H1 (cell line): ENCODE results near the gene TOPORS. TPM values are rescaled to one million over a fixed set of nuclear protein-coding genes. Genes with fewer than 3 reads are reported as not detected.

Experiments used
- CTCF ChIA-PET: fragments of 300-600 bp; sonication (Branson Sonifier 250); formaldehyde crosslinking; loops from one replicate; lab custom pipeline; 2021; ENCODE audit not compliant: partially characterized antibody; lab: Charles Lee
- POLR2A ChIA-PET: fragments of 300-600 bp; sonication (Branson Sonifier 250); formaldehyde crosslinking; loops from one replicate; lab custom pipeline; 2021; ENCODE audit warnings: inconsistent platforms; ENCODE audit not compliant: partially characterized antibody; lab: Charles Lee
- DNase-seq, 2 experiments: peaks; one replicate each; pipeline versions ENCODE4 v3.0.0 to v3.0.0-alpha.2; 2010 to 2022; ENCODE audit warnings: low spot score in 2 of 2, low read depth in 1 of 2, mixed read lengths in 1 of 2
- FAIRE-seq: peaks from 2 replicates; lab custom pipeline; 2011; peaks lifted over from hg19 to GRCh38; lab: Jason Lieb, UNC
- H2AFZ ChIP-seq: 2 replicates; pipeline ENCODE4 v1.8.1; 2012; ENCODE audit warnings: low read length, inconsistent platforms
- H2AK5ac ChIP-seq: 2 replicates; pipeline ENCODE4 v1.6.1; 2013; ENCODE audit warnings: low read depth, low read length
- H2BK120ac ChIP-seq: replicated peaks from 2 replicates; pipeline ENCODE3; 2013; ENCODE audit warnings: low read depth, low read length, inconsistent platforms
- H2BK12ac ChIP-seq: 2 replicates; pipeline ENCODE4 v1.6.1; 2013; ENCODE audit warnings: low read depth, low read length
- H2BK15ac ChIP-seq: 2 replicates; pipeline ENCODE4 v1.6.1; 2013; ENCODE audit warnings: low read length
- H2BK20ac ChIP-seq: 2 replicates; pipeline ENCODE4 v1.6.1; 2013; ENCODE audit warnings: low read length
- H2BK5ac ChIP-seq: 2 replicates; pipeline ENCODE4 v1.6.1; 2013; ENCODE audit warnings: low read depth, low read length
- H3K14ac ChIP-seq: 2 replicates; pipeline ENCODE4 v1.6.1; 2013; ENCODE audit warnings: inconsistent platforms; ENCODE audit not compliant: insufficient read length
- H3K18ac ChIP-seq: 2 replicates; pipeline ENCODE4 v1.6.1; 2013; ENCODE audit warnings: low read length; ENCODE audit errors: extremely low read depth
- H3K23ac ChIP-seq: 2 replicates; pipeline ENCODE4 v1.6.1; 2013; ENCODE audit warnings: inconsistent platforms; ENCODE audit not compliant: insufficient read length
- H3K23me2 ChIP-seq: 2 replicates; pipeline ENCODE4 v1.6.1; 2013; ENCODE audit warnings: low read depth, low read length
- H3K27ac ChIP-seq: 2 replicates; pipeline ENCODE4 v1.6.1; 2011; ENCODE audit warnings: low read depth, low read length, inconsistent platforms
- H3K27me3 ChIP-seq, 4 experiments: replicated peaks in 1 of 4; 1 replicate in 1 of 4; 2 replicates in 3 of 4; pipeline versions ENCODE4 v1.6.1 to v1.8.1; 2011 to 2013; ENCODE audit warnings: low read length in 3 of 4, mild to moderate bottlenecking in 3 of 4, inconsistent platforms in 2 of 4, mixed read lengths in 2 of 4, moderate library complexity in 1 of 4; ENCODE audit not compliant: control insufficient read depth in 3 of 4, insufficient read depth in 3 of 4; ENCODE audit errors: extremely low read depth in 1 of 4
- H3K36me3 ChIP-seq, 4 experiments: 2 replicates each; pipeline versions ENCODE4 v1.6.1 to v1.8.1; 2011 to 2013; ENCODE audit warnings: mild to moderate bottlenecking in 4 of 4, low read length in 3 of 4, moderate library complexity in 2 of 4, control low read depth in 1 of 4, inconsistent platforms in 1 of 4; ENCODE audit not compliant: insufficient read depth in 4 of 4, control insufficient read depth in 2 of 4
- H3K4ac ChIP-seq: replicated peaks from 2 replicates; pipeline ENCODE3; 2013; ENCODE audit warnings: low read length, low read depth, mixed read lengths, inconsistent platforms; ENCODE audit not compliant: insufficient read length
- H3K4me1 ChIP-seq, 4 experiments: replicated peaks in 1 of 4; 1 replicate in 1 of 4; 2 replicates in 3 of 4; pipeline versions ENCODE4 v1.6.1 to v1.8.1; 2011 to 2013; ENCODE audit warnings: low read length in 3 of 4, inconsistent platforms in 2 of 4, mixed read lengths in 1 of 4; ENCODE audit not compliant: insufficient read depth in 4 of 4, control insufficient read depth in 3 of 4
- H3K4me2 ChIP-seq, 2 experiments: 2 replicates each; pipeline versions ENCODE4 v1.6.1 to v1.8.1; 2011 to 2013; ENCODE audit warnings: low read depth in 2 of 2, low read length in 2 of 2, control low read depth in 1 of 2, inconsistent platforms in 1 of 2, mild to moderate bottlenecking in 1 of 2; ENCODE audit not compliant: insufficient read depth in 1 of 2
- H3K4me3 ChIP-seq, 4 experiments: fragments of 200-600, 300-600 bp in 1 of 4; sonication (generic), shearing (Covaris generic), sonication (Bioruptor Twin) in 1 of 4; 2 replicates each; pipeline versions ENCODE4 v1.5.1 to v1.8.1; 2011 to 2016; ENCODE audit warnings: low read length in 4 of 4, low read depth in 3 of 4, control low read depth in 2 of 4, inconsistent platforms in 2 of 4, mild to moderate bottlenecking in 2 of 4, mixed read lengths in 1 of 4, moderate library complexity in 1 of 4; ENCODE audit not compliant: insufficient read depth in 2 of 4; ENCODE audit errors: extremely low read depth in 1 of 4
- H3K56ac ChIP-seq: replicated peaks from 2 replicates; pipeline ENCODE3; 2013; ENCODE audit warnings: low read depth, mild to moderate bottlenecking, mixed read lengths, low read length, inconsistent platforms; ENCODE audit not compliant: insufficient read length
- H3K79me1 ChIP-seq: 2 replicates; pipeline ENCODE4 v1.6.1; 2013; ENCODE audit warnings: low read depth, low read length, control low read depth
- H3K79me2 ChIP-seq, 2 experiments: 2 replicates each; pipeline versions ENCODE4 v1.6.1 to v1.8.1; 2012 to 2013; ENCODE audit warnings: low read length in 2 of 2, mild to moderate bottlenecking in 2 of 2, inconsistent platforms in 1 of 2; ENCODE audit not compliant: insufficient read depth in 2 of 2, control insufficient read depth in 1 of 2
- H3K9ac ChIP-seq, 4 experiments: replicated peaks in 1 of 4; 1 replicate in 1 of 4; 2 replicates in 3 of 4; pipeline versions ENCODE4 v1.6.1 to v1.8.1; 2011 to 2013; ENCODE audit warnings: low read depth in 3 of 4, low read length in 3 of 4, control low read depth in 2 of 4, mild to moderate bottlenecking in 2 of 4, moderate library complexity in 2 of 4, inconsistent platforms in 1 of 4; ENCODE audit errors: extremely low read depth in 1 of 4
- H3K9me3 ChIP-seq, 2 experiments: 2 replicates each; pipeline versions ENCODE4 v1.6.1 to v1.8.1; 2012 to 2013; ENCODE audit warnings: mild to moderate bottlenecking in 2 of 2, moderate library complexity in 2 of 2, control low read depth in 1 of 2, inconsistent platforms in 1 of 2, low read depth in 1 of 2, low read length in 1 of 2, mixed read lengths in 1 of 2; ENCODE audit not compliant: insufficient read depth in 2 of 2
- H4K20me1 ChIP-seq, 2 experiments: replicated peaks in 1 of 2; 2 replicates each; pipeline versions ENCODE3 to v1.8.1; 2011 to 2013; ENCODE audit warnings: inconsistent platforms in 2 of 2, low read length in 2 of 2, mild to moderate bottlenecking in 1 of 2; ENCODE audit not compliant: insufficient read depth in 2 of 2, control insufficient read depth in 1 of 2
- H4K5ac ChIP-seq: 2 replicates; pipeline ENCODE4 v1.6.1; 2013; ENCODE audit warnings: low read length, low read depth, mixed read lengths, inconsistent platforms; ENCODE audit not compliant: insufficient read length
- H4K8ac ChIP-seq: 2 replicates; pipeline ENCODE4 v1.8.0; 2013; ENCODE audit warnings: mild to moderate bottlenecking, moderate library complexity, low read length, inconsistent platforms; ENCODE audit not compliant: insufficient read depth; ENCODE audit errors: extremely low read depth
- H4K91ac ChIP-seq: replicated peaks from 2 replicates; pipeline ENCODE3; 2013; ENCODE audit warnings: low read length, mixed read lengths, inconsistent platforms; ENCODE audit not compliant: insufficient read length
- BACH1 ChIP-seq: IDR thresholded peaks from 2 replicates; pipeline ENCODE4 v1.6.1; 2012; ENCODE audit warnings: low read length, improper control_type of control experiment
- CEBPB ChIP-seq: IDR thresholded peaks from 2 replicates; pipeline ENCODE4 v1.6.1; 2012; ENCODE audit warnings: low read depth, low read length
- CHD1 ChIP-seq: IDR thresholded peaks from 2 replicates; pipeline ENCODE4 v1.6.1; 2012; ENCODE audit warnings: low read depth, low read length, improper control_type of control experiment
- EP300 ChIP-seq, 2 experiments: IDR thresholded peaks; 1 replicate in 1 of 2; 2 replicates in 1 of 2; pipeline ENCODE4 v1.6.1; 2011 to 2012; ENCODE audit warnings: low read depth in 2 of 2, low read length in 2 of 2, mild to moderate bottlenecking in 2 of 2, borderline replicate concordance in 1 of 2, inconsistent platforms in 1 of 2, moderate library complexity in 1 of 2
- HDAC2 ChIP-seq, 2 experiments: fragments of 300-600 bp in 1 of 2; sonication (generic) in 1 of 2; IDR thresholded peaks; 2 replicates each; pipeline ENCODE4 v1.6.1; 2011 to 2012; ENCODE audit warnings: low read depth in 2 of 2, low read length in 2 of 2, mild to moderate bottlenecking in 2 of 2, moderate library complexity in 2 of 2, borderline replicate concordance in 1 of 2, inconsistent platforms in 1 of 2
- KDM1A ChIP-seq: fragments of 200-600, 300-600 bp; sonication (generic); IDR thresholded peaks from 2 replicates; pipeline ENCODE4 v1.7.1; 2016; ENCODE audit warnings: mild to moderate bottlenecking, low read length, borderline replicate concordance
- KDM4A ChIP-seq: IDR thresholded peaks from one replicate; pipeline ENCODE4 v1.7.1; 2012; ENCODE audit warnings: low read depth, mild to moderate bottlenecking, moderate library complexity, low read length, inconsistent platforms; ENCODE audit not compliant: severe bottlenecking
- POLR2AphosphoS5 ChIP-seq: IDR thresholded peaks from 2 replicates; pipeline ENCODE4 v1.6.1; 2011; ENCODE audit warnings: low read depth, low read length
- SIRT6 ChIP-seq: IDR thresholded peaks from one replicate; pipeline ENCODE4 v1.7.1; 2012; ENCODE audit warnings: low read length, inconsistent platforms
- SP4 ChIP-seq: IDR thresholded peaks from 2 replicates; pipeline ENCODE4 v1.6.1; 2012; ENCODE audit warnings: low read length, inconsistent platforms
- WGBS, 2 experiments: shearing (Covaris generic) in 1 of 2; methylation state at CpG; one replicate each; pipeline versions ENCODE4 v1.1.6 to v1.1.7; 2013 to 2015; ENCODE audit warnings: low lambda C conversion rate in 2 of 2, mixed read lengths in 2 of 2, inconsistent platforms in 1 of 2, low coverage in 1 of 2, missing lambda C conversion rate in 1 of 2; ENCODE audit not compliant: insufficient replicate concordance in 2 of 2, insufficient coverage in 1 of 2, insufficient read length in 1 of 2; ENCODE audit errors: extremely low coverage in 1 of 2, missing lambda C conversion rate in 1 of 2; 5-methylcytosine and 5-hydroxymethylcytosine counted together
- polyA plus RNA-seq, 7 experiments: library from polyadenylated mRNA; depleted of rRNA in 3 of 7; stranded (reverse) in 5 of 7; unstranded in 2 of 7; fragments of >200 nt in 5 of 7; fragments of 200-250 nt in 2 of 7; gene quantifications; 1 replicate in 5 of 7; 2 replicates in 1 of 7; 4 replicates in 1 of 7; pipeline versions ENCODE4 v1.2.1 to v1.2.3, GENCODE V29; 2011 to 2013; ENCODE audit warnings: missing spikeins in 2 of 7, mixed read lengths in 2 of 7
- total RNA-seq: library from RNA; stranded (reverse); fragmentation: NEBNext Ultra II Directional; extraction: Animal tissue kit (Norgen Biotek cat#: 25700); gene quantifications from 2 replicates; pipeline ENCODE4 v1.2.1, GENCODE V29; 2021
- TF ChIP-seq, protein P1 (sequence below): IDR thresholded peaks from 2 replicates; pipeline ENCODE4 v1.6.1; 2012; ENCODE audit warnings: inconsistent platforms
- TF ChIP-seq, protein P2 (sequence below): IDR thresholded peaks from 2 replicates; pipeline ENCODE4 v1.6.1; 2012; ENCODE audit warnings: low read length, inconsistent platforms

Gene TOPORS
- total and polyA plus RNA-seq, 2 of the 8 experiments (the other 6 are each of a cell fraction or from before 2014, with no cell fraction given): 10.3 to 30.7 TPM

DNA sequence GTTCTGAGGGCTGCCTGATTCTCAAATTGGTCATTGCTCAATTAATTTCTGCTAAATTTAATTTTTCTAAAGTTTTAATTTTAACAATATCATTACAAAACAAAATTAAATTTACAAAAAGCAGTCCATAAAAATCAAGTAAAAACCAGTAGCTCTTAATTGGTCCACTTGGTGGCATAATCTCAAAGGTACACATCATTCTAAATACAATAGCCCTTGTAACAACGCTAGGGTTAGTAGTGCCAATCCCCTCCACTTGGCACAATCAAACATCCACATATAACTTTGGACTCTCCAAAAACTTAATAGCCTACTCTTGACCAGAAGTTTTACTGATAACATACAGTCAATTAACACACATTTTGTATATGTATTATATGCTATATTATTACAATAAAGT is 22.5 kb upstream of the TOPORS start:
- Histone ChIP-seq H3K36me3 (peaks cover 0 to 5% (median 0%) of the 10 kb centered on the region in 4 experiments; a peak in 1 of 8 replicates), H2BK20ac (no peak overlapping the region), H4K8ac (no peak overlapping the region), H2AFZ (0 out of 2 replicates have a peak overlapping the region, but pooled peaks have one; percentile 19), H3K9me3 (no peaks in the 10 kb centered on the region), H3K23ac (no peak overlapping the region), H3K14ac (no peak overlapping the region), H3K79me1 (peaks cover 4% of the 10 kb centered on the region; the same call in 1 of the 2 replicates), H2BK120ac (no peak overlapping the region), H3K56ac (no peak overlapping the region), H3K18ac (no peak overlapping the region), H3K4me3 (no peak overlapping the region), H2BK15ac (no peak overlapping the region), H3K9ac (no peak overlapping the region), H2BK12ac (no peak overlapping the region), H2AK5ac (no peak overlapping the region), H3K4ac (no peak overlapping the region), H3K4me2 (no peak overlapping the region), H3K27ac (no peak overlapping the region), H2BK5ac (no peak overlapping the region), H3K4me1 (peaks cover 0 to 4% (median under 1%) of the 10 kb centered on the region in 4 experiments; a peak in 2 of 7 replicates), H4K5ac (no peak overlapping the region), H4K91ac (no peak overlapping the region), H3K23me2 (peaks cover 6% of the 10 kb centered on the region), H3K79me2 (peaks cover 4 to 28% of the 10 kb centered on the region in 2 experiments; a peak in 3 of 4 replicates), H4K20me1 (peaks cover 0 to 4% of the 10 kb centered on the region in 2 experiments), H3K27me3 (no peaks in the 10 kb centered on the region)
- POLR2A ChIA-PET: interaction anchor here (1.0 to 3.8 kb wide), 3 partner anchors 24 to 196 kb away, joined by 3 to 24 read pairs (median 3); partner anchors contain the start of genes SMIM27 and TOPORS
- WGBS, 2 experiments: 95% methylated on average over 1 of the region's 1 CpG; no CpG with 5 or more reads in 1 of the 2 experiments
- CTCF ChIA-PET: interaction anchor here (0.6 to 12.2 kb wide), 7 partner anchors 9 to 197 kb away, joined by 3 to 248 read pairs (median 4); no protein-coding TSS in a partner anchor
- DNase-seq (no peak), FAIRE-seq (no peak)
- TF ChIP-seq, protein P1, sequence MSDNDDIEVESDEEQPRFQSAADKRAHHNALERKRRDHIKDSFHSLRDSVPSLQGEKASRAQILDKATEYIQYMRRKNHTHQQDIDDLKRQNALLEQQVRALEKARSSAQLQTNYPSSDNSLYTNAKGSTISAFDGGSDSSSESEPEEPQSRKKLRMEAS: no peak
- TF ChIP-seq CEBPB (no peak), HDAC2 (IDR thresholded peaks at IDR 0.05; ENCODE audit: borderline replicate concordance in 1 of 2, low read depth in 2 of 2, low read length in 2 of 2) (no peak), KDM4A (no peak), POLR2AphosphoS5 (no peak), KDM1A (no peak), SP4 (no peak), CHD1 (no peak), EP300 (IDR thresholded peaks at IDR 0.05; ENCODE audit: borderline replicate concordance in 1 of 2, low read depth in 2 of 2, low read length in 2 of 2) (no peak), BACH1 (no peak), SIRT6 (no peak)
- TF ChIP-seq, protein P2, sequence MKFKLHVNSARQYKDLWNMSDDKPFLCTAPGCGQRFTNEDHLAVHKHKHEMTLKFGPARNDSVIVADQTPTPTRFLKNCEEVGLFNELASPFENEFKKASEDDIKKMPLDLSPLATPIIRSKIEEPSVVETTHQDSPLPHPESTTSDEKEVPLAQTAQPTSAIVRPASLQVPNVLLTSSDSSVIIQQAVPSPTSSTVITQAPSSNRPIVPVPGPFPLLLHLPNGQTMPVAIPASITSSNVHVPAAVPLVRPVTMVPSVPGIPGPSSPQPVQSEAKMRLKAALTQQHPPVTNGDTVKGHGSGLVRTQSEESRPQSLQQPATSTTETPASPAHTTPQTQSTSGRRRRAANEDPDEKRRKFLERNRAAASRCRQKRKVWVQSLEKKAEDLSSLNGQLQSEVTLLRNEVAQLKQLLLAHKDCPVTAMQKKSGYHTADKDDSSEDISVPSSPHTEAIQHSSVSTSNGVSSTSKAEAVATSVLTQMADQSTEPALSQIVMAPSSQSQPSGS: no peak
